ENCODE results near the gene RGS19. TPM values are rescaled to one million over a fixed set of nuclear protein-coding genes. Genes with fewer than 3 reads are reported as not detected.

The RGS19 gene
- total RNA-seq, 4 donors from 2014 or later, result 10.4 to 26.4 (median 16.6) TPM

GRCh38 chr20:64072498-64073063 lies 6.7 kb downstream of the RGS19 start:
- DNase-seq (ENCODE audit: low spot score in 2 of 2), result no peak
- intact Hi-C loops (cut with DNase I; ENCODE audit: low total_unique reads), result no loop called here
- TF ChIP-seq POLR2A (IDR thresholded peaks at IDR 0.05) (no peak), CTCF (IDR thresholded peaks at IDR 0.05) (no peak)
- no peak overlapping the region for H3K4me3 ChIP-seq (ENCODE audit: low read depth, poor library complexity, severe bottlenecking)
- WGBS, 2 donors, result 74 to 92% methylated on average over 13 to 14 of the region's 14 CpGs

DNA sequence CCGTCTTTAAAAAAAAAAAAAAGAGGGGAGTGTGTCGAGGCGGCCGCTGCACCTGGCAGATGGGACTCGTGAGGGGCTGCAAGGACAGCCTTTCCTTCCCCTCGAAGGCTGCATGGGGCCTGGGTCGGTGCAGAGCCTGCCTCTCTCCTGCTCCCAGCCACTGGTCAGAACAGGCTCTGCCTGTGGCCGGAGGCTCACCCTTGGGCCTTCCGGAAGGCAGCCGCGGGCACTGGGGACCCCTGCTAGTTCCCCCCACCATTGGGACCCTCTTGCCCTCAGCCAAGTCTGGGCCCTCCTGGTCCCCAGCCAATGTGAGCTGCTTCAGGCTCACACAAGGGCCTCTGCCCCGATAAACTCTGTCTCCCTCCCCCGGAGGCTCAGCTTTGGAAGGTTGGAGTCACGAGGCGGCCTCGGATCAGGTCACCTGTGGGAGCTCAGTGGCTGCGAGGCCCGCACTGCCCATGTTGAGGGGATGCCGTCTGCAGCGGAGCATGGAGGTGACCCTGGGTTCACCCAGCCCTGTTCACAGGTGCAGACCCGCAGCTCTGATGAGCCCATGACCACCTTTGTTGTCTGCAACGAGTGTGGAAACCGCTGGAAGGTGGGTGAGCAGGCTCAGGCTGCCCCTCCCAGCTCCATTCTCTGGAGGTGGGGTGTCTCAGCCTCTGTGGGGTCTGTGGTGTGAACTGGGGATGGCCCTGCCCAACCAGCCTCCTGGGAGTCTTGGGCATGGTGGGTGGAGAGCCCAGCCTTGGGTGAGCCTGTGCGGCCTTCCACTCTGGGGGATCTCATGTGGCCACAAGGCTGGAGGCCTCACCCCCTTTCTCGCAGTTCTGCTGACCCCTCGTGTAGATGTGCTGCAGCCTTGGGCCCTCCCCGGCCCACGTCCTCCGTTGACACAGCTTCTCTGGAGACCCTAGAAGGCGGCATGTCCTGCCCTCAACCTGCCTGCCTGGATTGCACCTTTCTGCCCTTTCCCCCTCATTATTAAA lies 7.7 kb downstream of the RGS19 start:
- TF ChIP-seq POLR2A (IDR thresholded peaks at IDR 0.05), result no peak
- no peak for TF ChIP-seq CTCF (IDR thresholded peaks at IDR 0.05)
- WGBS, 2 donors, result 87 to 89% methylated on average over 21 to 30 of the region's 30 CpGs
- DNase-seq (ENCODE audit: low spot score in 2 of 2), result no peak
- intact Hi-C loops (cut with DNase I; ENCODE audit: low total_unique reads), result no loop called here
- no peak overlapping the region for H3K4me3 ChIP-seq (ENCODE audit: low read depth, poor library complexity, severe bottlenecking)

GRCh38 chr20:64070244-64070993 lies 8.9 kb downstream of the RGS19 start:
- DNase-seq (ENCODE audit: low spot score in 2 of 2), result no peak
- intact Hi-C loops (cut with DNase I; ENCODE audit: low total_unique reads), result no loop called here
- TF ChIP-seq CTCF (IDR thresholded peaks at IDR 0.05) (no peak), POLR2A (IDR thresholded peaks at IDR 0.05) (no peak)
- H3K4me3 ChIP-seq (ENCODE audit: low read depth, poor library complexity, severe bottlenecking), result no peak overlapping the region
- 88 to 95% methylated on average over 14 to 30 of the region's 31 CpGs for WGBS, 2 donors

DNA sequence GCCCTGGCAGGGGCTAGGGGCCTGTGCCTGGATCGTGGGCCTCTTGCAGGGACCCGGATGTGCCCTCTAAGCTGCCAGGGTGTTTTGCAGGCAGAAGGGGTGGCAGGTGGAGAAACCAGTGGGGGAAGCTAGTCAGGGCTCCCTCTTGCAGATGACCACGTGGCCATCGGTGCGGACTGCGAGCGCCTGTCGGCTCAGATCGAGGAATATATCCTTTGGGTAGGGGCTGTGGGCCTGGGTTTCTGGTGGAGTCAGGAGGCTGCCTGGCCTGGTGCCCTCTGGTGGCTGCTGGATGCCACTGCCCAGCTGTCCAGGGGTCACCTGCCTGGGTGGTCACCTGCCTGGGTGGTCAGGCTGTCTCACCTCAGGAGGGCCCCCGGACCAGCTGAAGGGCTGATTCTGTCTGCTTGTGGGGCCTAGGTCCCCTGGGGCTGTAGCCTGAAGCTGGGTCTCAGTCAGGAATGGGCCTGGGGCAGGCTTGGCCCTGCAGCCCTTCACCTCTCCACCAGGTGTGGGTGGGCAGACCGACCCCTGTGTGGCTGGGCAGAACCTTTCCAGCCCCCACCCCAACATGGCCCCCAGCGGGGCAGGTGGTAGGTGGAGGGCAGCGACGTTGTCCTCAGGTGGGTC lies 9.6 kb downstream of the RGS19 start:
- intact Hi-C loops (cut with DNase I; ENCODE audit: low total_unique reads), result no loop called here
- H3K4me3 ChIP-seq (ENCODE audit: low read depth, poor library complexity, severe bottlenecking), result no peak overlapping the region
- TF ChIP-seq CTCF (IDR thresholded peaks at IDR 0.05) (peak in 1 of 3 donors; percentile 15), POLR2A (IDR thresholded peaks at IDR 0.05) (no peak)
- DNase-seq (ENCODE audit: low spot score in 2 of 2), result no peak
- WGBS, 2 donors, result 74 to 89% methylated on average over 5 to 14 of the region's 14 CpGs

- no peak for TF ChIP-seq POLR2A (IDR thresholded peaks at IDR 0.05)
- no peak for TF ChIP-seq CTCF (IDR thresholded peaks at IDR 0.05)
- WGBS, 2 donors, result 87 to 94% methylated on average over 16 to 20 of the region's 20 CpGs
- intact Hi-C loops (cut with DNase I; ENCODE audit: low total_unique reads), result no loop called here
- no peak for DNase-seq (ENCODE audit: low spot score in 2 of 2)
- H3K4me3 ChIP-seq (ENCODE audit: low read depth, poor library complexity, severe bottlenecking), result no peak overlapping the region
These were observed 10.1 kb downstream of the RGS19 start for GRCh38 chr20:64069209-64069613.
